ENCODE data around the gene KCNIP4. TPM values are rescaled to one million over a fixed set of nuclear protein-coding genes. Genes with fewer than 3 reads are reported as not detected.

Gene KCNIP4
- total RNA-seq, 4 donors from 2014 or later = 2.5 TPM; not detected in 2

DNA sequence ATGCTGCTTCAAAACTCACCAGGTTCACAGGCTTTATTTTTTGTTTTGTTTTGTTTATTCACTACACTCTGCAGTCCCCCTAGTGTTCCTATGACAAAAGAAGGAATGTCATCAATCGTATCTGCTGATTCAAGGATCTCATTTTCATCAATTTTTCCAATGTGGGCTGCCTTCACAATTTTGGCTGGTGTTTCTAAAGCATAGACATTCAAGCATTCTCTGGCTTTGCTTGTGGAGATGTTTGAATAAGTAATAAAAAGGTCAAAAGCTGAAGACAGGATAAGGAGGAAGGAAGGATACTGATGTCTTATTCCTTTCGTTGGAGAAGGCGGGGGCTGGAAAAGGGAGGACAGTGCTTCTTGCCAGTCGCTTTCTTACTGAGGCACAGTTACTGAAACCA, 12.2 kb upstream of the KCNIP4 start:
- Histone ChIP-seq H3K27ac (no peak overlapping the region), H3K36me3 (no peaks in the 10 kb centered on the region), H3K4me3 (no peak overlapping the region), H3K4me1 (no peaks in the 10 kb centered on the region), H3K9me3 (no peaks in the 10 kb centered on the region), H3K27me3 (no peaks in the 10 kb centered on the region)
- no peak for DNase-seq
- in situ Hi-C loops (cut with MboI; ENCODE audit: low pct_ligation_motif_present in 1 of 4, low pct_unique_long_range_greater_than_20kb in 1 of 4, low sequenced_read_pairs in 3 of 4) (no loop called here), intact Hi-C loops (cut with DNase I; ENCODE audit: low total_unique reads) (no loop called here)
- TF ChIP-seq, protein P1, sequence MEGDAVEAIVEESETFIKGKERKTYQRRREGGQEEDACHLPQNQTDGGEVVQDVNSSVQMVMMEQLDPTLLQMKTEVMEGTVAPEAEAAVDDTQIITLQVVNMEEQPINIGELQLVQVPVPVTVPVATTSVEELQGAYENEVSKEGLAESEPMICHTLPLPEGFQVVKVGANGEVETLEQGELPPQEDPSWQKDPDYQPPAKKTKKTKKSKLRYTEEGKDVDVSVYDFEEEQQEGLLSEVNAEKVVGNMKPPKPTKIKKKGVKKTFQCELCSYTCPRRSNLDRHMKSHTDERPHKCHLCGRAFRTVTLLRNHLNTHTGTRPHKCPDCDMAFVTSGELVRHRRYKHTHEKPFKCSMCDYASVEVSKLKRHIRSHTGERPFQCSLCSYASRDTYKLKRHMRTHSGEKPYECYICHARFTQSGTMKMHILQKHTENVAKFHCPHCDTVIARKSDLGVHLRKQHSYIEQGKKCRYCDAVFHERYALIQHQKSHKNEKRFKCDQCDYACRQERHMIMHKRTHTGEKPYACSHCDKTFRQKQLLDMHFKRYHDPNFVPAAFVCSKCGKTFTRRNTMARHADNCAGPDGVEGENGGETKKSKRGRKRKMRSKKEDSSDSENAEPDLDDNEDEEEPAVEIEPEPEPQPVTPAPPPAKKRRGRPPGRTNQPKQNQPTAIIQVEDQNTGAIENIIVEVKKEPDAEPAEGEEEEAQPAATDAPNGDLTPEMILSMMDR (IDR thresholded peaks at IDR 0.05) = no peak
- TF ChIP-seq POLR2A (IDR thresholded peaks at IDR 0.05) = no peak
- no peak for TF ChIP-seq POLR2AphosphoS5 (IDR thresholded peaks at IDR 0.05)
- TF ChIP-seq EP300 (IDR thresholded peaks at IDR 0.05; ENCODE audit: low read depth) = no peak
- WGBS, 2 donors (ENCODE audit: low coverage in 1 of 2) = 74 to 84% methylated on average over 4 of the region's 4 CpGs

DNA sequence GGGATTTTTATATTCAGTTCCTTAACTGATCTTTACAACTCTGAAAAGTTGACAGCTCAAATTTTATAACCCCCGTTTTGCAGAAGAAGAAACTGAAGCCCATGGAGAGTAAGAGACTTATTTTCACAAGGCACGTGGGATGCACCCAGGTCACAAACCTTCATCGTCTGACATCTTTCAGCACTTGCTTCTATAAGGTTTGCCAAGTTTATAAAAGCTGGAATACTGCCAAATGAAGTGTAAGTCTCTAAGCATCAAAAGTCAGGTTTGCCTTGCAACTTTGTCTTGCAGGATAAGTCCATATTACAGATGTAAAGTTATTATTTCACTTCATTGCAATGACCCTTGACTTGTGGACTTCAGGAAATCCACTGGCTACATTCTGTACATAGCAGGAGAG, 6.3 kb upstream of the KCNIP4 start:
- WGBS, 2 donors (ENCODE audit: low coverage in 1 of 2) = 32 to 40% methylated on average over 1 to 3 of the region's 3 CpGs
- H3K36me3 ChIP-seq = no peaks in the 10 kb centered on the region
- DNase-seq = no peak
- no peaks in the 10 kb centered on the region for H3K27me3 ChIP-seq
- intact Hi-C loops (cut with DNase I; ENCODE audit: low total_unique reads) (no loop called here), in situ Hi-C loops (cut with MboI; ENCODE audit: low pct_ligation_motif_present in 1 of 4, low pct_unique_long_range_greater_than_20kb in 1 of 4, low sequenced_read_pairs in 3 of 4) (no loop called here)
- TF ChIP-seq POLR2AphosphoS5 (IDR thresholded peaks at IDR 0.05) (no peak), POLR2A (IDR thresholded peaks at IDR 0.05) (no peak), EP300 (IDR thresholded peaks at IDR 0.05; ENCODE audit: low read depth) (no peak)
- TF ChIP-seq, protein P1 (IDR thresholded peaks at IDR 0.05) = no peak
- H3K4me3 ChIP-seq = no peak overlapping the region
- H3K27ac ChIP-seq = no peak overlapping the region
- no peaks in the 10 kb centered on the region for H3K9me3 ChIP-seq
- no peaks in the 10 kb centered on the region for H3K4me1 ChIP-seq

DNA sequence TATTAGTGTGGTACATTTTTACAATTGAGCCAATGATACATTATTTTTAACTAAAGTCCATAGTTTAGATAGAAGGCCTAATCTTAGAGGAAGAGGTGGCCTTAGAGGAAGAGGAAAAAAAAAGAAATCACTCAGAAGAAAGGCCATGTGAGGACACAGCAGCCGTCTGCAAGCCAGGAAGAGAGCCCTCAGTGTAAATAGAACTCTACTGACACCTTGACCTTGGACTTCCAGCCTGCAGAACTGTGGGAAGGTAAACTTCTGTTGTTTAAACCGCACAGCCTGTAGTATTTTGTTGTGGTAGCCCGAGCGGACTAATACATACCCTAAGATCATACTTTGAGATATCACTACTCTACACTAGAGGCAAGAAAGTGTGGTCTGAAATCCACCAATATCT, 5.1 kb upstream of the KCNIP4 start:
- Histone ChIP-seq H3K27me3 (peaks cover 7% of the 10 kb centered on the region), H3K27ac (no peak overlapping the region), H3K4me3 (no peak overlapping the region), H3K9me3 (no peaks in the 10 kb centered on the region), H3K36me3 (no peaks in the 10 kb centered on the region), H3K4me1 (peaks cover 0 to 6% (median 0%) of the 10 kb centered on the region in 4 donors)
- in situ Hi-C loops (cut with MboI; ENCODE audit: low pct_ligation_motif_present in 1 of 4, low pct_unique_long_range_greater_than_20kb in 1 of 4, low sequenced_read_pairs in 3 of 4) (no loop called here), intact Hi-C loops (cut with DNase I; ENCODE audit: low total_unique reads) (no loop called here)
- WGBS, 2 donors (ENCODE audit: low coverage in 1 of 2) = 0 to 50% methylated on average over 1 to 4 of the region's 4 CpGs
- no peak for DNase-seq
- TF ChIP-seq POLR2A (IDR thresholded peaks at IDR 0.05) (no peak), POLR2AphosphoS5 (IDR thresholded peaks at IDR 0.05) (no peak), EP300 (IDR thresholded peaks at IDR 0.05; ENCODE audit: low read depth) (no peak)
- TF ChIP-seq, protein P1 (IDR thresholded peaks at IDR 0.05) = no peak

DNA sequence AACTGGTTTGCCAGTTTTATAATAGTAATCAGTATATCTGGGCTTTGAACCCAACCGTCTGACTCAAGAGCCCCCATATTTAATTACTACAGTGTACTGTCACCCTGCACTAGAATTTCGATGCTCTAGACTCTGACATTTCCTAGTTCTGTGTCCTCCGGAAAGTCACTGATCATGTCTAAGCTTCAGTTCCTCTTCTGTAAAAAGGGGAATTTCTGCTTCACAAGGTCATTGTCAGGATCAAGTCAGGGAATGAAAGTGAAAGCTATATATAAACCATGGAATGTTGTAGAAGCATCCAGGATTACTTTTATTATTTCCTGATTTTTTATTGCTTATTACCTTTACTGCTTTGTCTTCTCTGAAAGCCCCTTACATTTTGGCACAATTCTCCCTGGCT, 4.0 kb upstream of the KCNIP4 start:
- Histone ChIP-seq H3K36me3 (no peaks in the 10 kb centered on the region), H3K4me1 (peaks cover 0 to 10% (median 0%) of the 10 kb centered on the region in 4 donors), H3K27ac (no peak overlapping the region), H3K9me3 (no peaks in the 10 kb centered on the region), H3K4me3 (no peak overlapping the region), H3K27me3 (peaks cover 17% of the 10 kb centered on the region)
- TF ChIP-seq POLR2A (IDR thresholded peaks at IDR 0.05) (no peak), EP300 (IDR thresholded peaks at IDR 0.05; ENCODE audit: low read depth) (no peak), POLR2AphosphoS5 (IDR thresholded peaks at IDR 0.05) (no peak)
- TF ChIP-seq, protein P1 (IDR thresholded peaks at IDR 0.05) = no peak
- intact Hi-C loops (cut with DNase I; ENCODE audit: low total_unique reads) = no loop called here
- in situ Hi-C loops (cut with MboI; ENCODE audit: low pct_ligation_motif_present in 1 of 4, low pct_unique_long_range_greater_than_20kb in 1 of 4, low sequenced_read_pairs in 3 of 4) = no loop called here
- 38 to 41% methylated on average over 2 to 3 of the region's 3 CpGs for WGBS, 2 donors (ENCODE audit: low coverage in 1 of 2)
- no peak for DNase-seq

Measured in transverse colon (tissue), 4 donors.